ENCODE results near the gene TXLNG.
"Not testable (repeated sequence)": the region's sequence is repeated elsewhere in the genome, so short reads cannot be mapped to it uniquely, and the experiment has no call there.

Gene TXLNG

GRCh38 chrX:16786139-16786790 is at the start of gene TXLNG:
Gene TXLNG (plus strand): TSS chrX:16786466. CDS start chrX:16786488, 22 bp downstream.
- H3K27me3 ChIP-seq (ENCODE audit: control insufficient read depth, insufficient read depth, low read length), result no peaks in the 10 kb centered on the region
- peaks cover 4% of the 10 kb centered on the region for H3K36me3 ChIP-seq (ENCODE audit: control insufficient read depth, insufficient read depth, low read length)
- H3K4me1 ChIP-seq (ENCODE audit: control insufficient read depth, insufficient read depth, low read length), result no peaks in the 10 kb centered on the region
- H3K4me3 ChIP-seq (ENCODE audit: low read length), result peak within 1 kb of the TSS; percentile 94
- H3K9ac ChIP-seq (ENCODE audit: low read length), result peak within 1 kb of the TSS; percentile 90
- peak within 1 kb of the TSS; percentile 89 for H3K27ac ChIP-seq (ENCODE audit: low read depth, low read length)

GRCh38 chrX:16737024-16737423 is 49.2 kb upstream of the TXLNG start:
- no peak overlapping the region for H3K9ac ChIP-seq (ENCODE audit: low read length)
- no peak overlapping the region for H3K4me3 ChIP-seq (ENCODE audit: low read length)
- peaks cover 17% of the 10 kb centered on the region for H3K36me3 ChIP-seq (ENCODE audit: control insufficient read depth, insufficient read depth, low read length)
- no peak overlapping the region for H3K27ac ChIP-seq (ENCODE audit: low read depth, low read length)
- no peaks in the 10 kb centered on the region for H3K4me1 ChIP-seq (ENCODE audit: control insufficient read depth, insufficient read depth, low read length)
- H3K27me3 ChIP-seq (ENCODE audit: control insufficient read depth, insufficient read depth, low read length), result no peaks in the 10 kb centered on the region

GRCh38 chrX:16739574-16739973 is 46.7 kb upstream of the TXLNG start:
- no peak overlapping the region for H3K9ac ChIP-seq (ENCODE audit: low read length)
- H3K27me3 ChIP-seq (ENCODE audit: control insufficient read depth, insufficient read depth, low read length), result no peaks in the 10 kb centered on the region
- H3K36me3 ChIP-seq (ENCODE audit: control insufficient read depth, insufficient read depth, low read length), result peaks cover 27% of the 10 kb centered on the region
- no peak overlapping the region for H3K4me3 ChIP-seq (ENCODE audit: low read length)
- H3K27ac ChIP-seq (ENCODE audit: low read depth, low read length), result no peak overlapping the region
- no peaks in the 10 kb centered on the region for H3K4me1 ChIP-seq (ENCODE audit: control insufficient read depth, insufficient read depth, low read length)

GRCh38 chrX:16743604-16744325 is 42.5 kb upstream of the TXLNG start:
- Histone ChIP-seq H3K4me1 (ENCODE audit: control insufficient read depth, insufficient read depth, low read length) (no peaks in the 10 kb centered on the region), H3K4me3 (ENCODE audit: low read length) (no peak overlapping the region), H3K9ac (ENCODE audit: low read length) (no peak overlapping the region), H3K36me3 (ENCODE audit: control insufficient read depth, insufficient read depth, low read length) (peaks cover 22% of the 10 kb centered on the region), H3K27ac (ENCODE audit: low read depth, low read length) (no peak overlapping the region), H3K27me3 (ENCODE audit: control insufficient read depth, insufficient read depth, low read length) (no peaks in the 10 kb centered on the region)

GRCh38 chrX:16745102-16745501 is 41.2 kb upstream of the TXLNG start:
- H3K36me3 ChIP-seq (ENCODE audit: control insufficient read depth, insufficient read depth, low read length), result peaks cover 27% of the 10 kb centered on the region
- H3K27ac ChIP-seq (ENCODE audit: low read depth, low read length), result no peak overlapping the region

GRCh38 chrX:16745659-16746058 is 40.6 kb upstream of the TXLNG start:
- Histone ChIP-seq H3K4me1 (ENCODE audit: control insufficient read depth, insufficient read depth, low read length) (no peaks in the 10 kb centered on the region), H3K36me3 (ENCODE audit: control insufficient read depth, insufficient read depth, low read length) (peaks cover 27% of the 10 kb centered on the region), H3K27me3 (ENCODE audit: control insufficient read depth, insufficient read depth, low read length) (no peaks in the 10 kb centered on the region), H3K27ac (ENCODE audit: low read depth, low read length) (no peak overlapping the region), H3K9ac (ENCODE audit: low read length) (no peak overlapping the region), H3K4me3 (ENCODE audit: low read length) (no peak overlapping the region)

More at GRCh38 chrX:16745102-16745501, 41.2 kb upstream of the TXLNG start:
- no peak overlapping the region for H3K9ac ChIP-seq (ENCODE audit: low read length)
- H3K4me3 ChIP-seq (ENCODE audit: low read length), result no peak overlapping the region
- H3K4me1 ChIP-seq (ENCODE audit: control insufficient read depth, insufficient read depth, low read length), result no peaks in the 10 kb centered on the region
- no peaks in the 10 kb centered on the region for H3K27me3 ChIP-seq (ENCODE audit: control insufficient read depth, insufficient read depth, low read length)

- Histone ChIP-seq H3K4me3 (ENCODE audit: low read length) (no peak overlapping the region), H3K9ac (ENCODE audit: low read length) (no peak overlapping the region), H3K27ac (ENCODE audit: low read depth, low read length) (no peak overlapping the region), H3K27me3 (ENCODE audit: control insufficient read depth, insufficient read depth, low read length) (no peaks in the 10 kb centered on the region), H3K4me1 (ENCODE audit: control insufficient read depth, insufficient read depth, low read length) (no peaks in the 10 kb centered on the region), H3K36me3 (ENCODE audit: control insufficient read depth, insufficient read depth, low read length) (peaks cover 27% of the 10 kb centered on the region)
Measured at GRCh38 chrX:16748425-16748824, 37.8 kb upstream of the TXLNG start.

GRCh38 chrX:16750136-16750535 is 36.1 kb upstream of the TXLNG start:
- Histone ChIP-seq H3K4me1 (ENCODE audit: control insufficient read depth, insufficient read depth, low read length) (no peaks in the 10 kb centered on the region), H3K4me3 (ENCODE audit: low read length) (no peak overlapping the region), H3K9ac (ENCODE audit: low read length) (no peak overlapping the region), H3K27ac (ENCODE audit: low read depth, low read length) (no peak overlapping the region), H3K36me3 (ENCODE audit: control insufficient read depth, insufficient read depth, low read length) (peaks cover 19% of the 10 kb centered on the region), H3K27me3 (ENCODE audit: control insufficient read depth, insufficient read depth, low read length) (no peaks in the 10 kb centered on the region)

GRCh38 chrX:16754019-16754418 is 32.2 kb upstream of the TXLNG start:
- H3K9ac ChIP-seq (ENCODE audit: low read length), result no peak overlapping the region
- H3K36me3 ChIP-seq (ENCODE audit: control insufficient read depth, insufficient read depth, low read length), result peaks cover 16% of the 10 kb centered on the region
- no peaks in the 10 kb centered on the region for H3K27me3 ChIP-seq (ENCODE audit: control insufficient read depth, insufficient read depth, low read length)
- no peak overlapping the region for H3K4me3 ChIP-seq (ENCODE audit: low read length)
- no peak overlapping the region for H3K27ac ChIP-seq (ENCODE audit: low read depth, low read length)
- H3K4me1 ChIP-seq (ENCODE audit: control insufficient read depth, insufficient read depth, low read length), result no peaks in the 10 kb centered on the region

GRCh38 chrX:16756724-16757123 is 29.5 kb upstream of the TXLNG start:
- Histone ChIP-seq H3K36me3 (ENCODE audit: control insufficient read depth, insufficient read depth, low read length) (peaks cover 13% of the 10 kb centered on the region), H3K9ac (ENCODE audit: low read length) (no peak overlapping the region), H3K27ac (ENCODE audit: low read depth, low read length) (no peak overlapping the region), H3K27me3 (ENCODE audit: control insufficient read depth, insufficient read depth, low read length) (no peaks in the 10 kb centered on the region), H3K4me1 (ENCODE audit: control insufficient read depth, insufficient read depth, low read length) (no peaks in the 10 kb centered on the region), H3K4me3 (ENCODE audit: low read length) (no peak overlapping the region)

- not testable (repeated sequence) for H3K27me3 ChIP-seq (ENCODE audit: control insufficient read depth, insufficient read depth, low read length); H3K27ac ChIP-seq (ENCODE audit: low read depth, low read length); H3K4me1 ChIP-seq (ENCODE audit: control insufficient read depth, insufficient read depth, low read length); H3K36me3 ChIP-seq (ENCODE audit: control insufficient read depth, insufficient read depth, low read length); H3K9ac ChIP-seq (ENCODE audit: low read length); H3K4me3 ChIP-seq (ENCODE audit: low read length)
Measured at GRCh38 chrX:16761500-16761899, 24.8 kb upstream of the TXLNG start.

GRCh38 chrX:16762579-16762978 is 23.7 kb upstream of the TXLNG start:
- Histone ChIP-seq H3K36me3 (ENCODE audit: control insufficient read depth, insufficient read depth, low read length) (peaks cover 3% of the 10 kb centered on the region), H3K27ac (ENCODE audit: low read depth, low read length) (no peak overlapping the region), H3K4me3 (ENCODE audit: low read length) (no peak overlapping the region), H3K4me1 (ENCODE audit: control insufficient read depth, insufficient read depth, low read length) (no peaks in the 10 kb centered on the region), H3K27me3 (ENCODE audit: control insufficient read depth, insufficient read depth, low read length) (no peaks in the 10 kb centered on the region), H3K9ac (ENCODE audit: low read length) (no peak overlapping the region)

- Histone ChIP-seq H3K4me1 (ENCODE audit: control insufficient read depth, insufficient read depth, low read length) (no peaks in the 10 kb centered on the region), H3K4me3 (ENCODE audit: low read length) (no peak overlapping the region), H3K9ac (ENCODE audit: low read length) (no peak overlapping the region), H3K27ac (ENCODE audit: low read depth, low read length) (no peak overlapping the region), H3K27me3 (ENCODE audit: control insufficient read depth, insufficient read depth, low read length) (no peaks in the 10 kb centered on the region), H3K36me3 (ENCODE audit: control insufficient read depth, insufficient read depth, low read length) (no peaks in the 10 kb centered on the region)
Measured at GRCh38 chrX:16765594-16765993, 20.7 kb upstream of the TXLNG start.
